GM11168 (cell line): ENCODE results near the gene COL20A1.

Source experiments
- in situ Hi-C: fragments of 300-500 bp; cut with MboI; formaldehyde crosslinking; loops from one replicate; pipeline ENCODE4 v1.12.0; 2022; ENCODE audit warnings: low sequenced_read_pairs; ENCODE audit not compliant: unreplicated experiment

Gene COL20A1

GRCh38 chr20:63381781-63382431 is 88.9 kb downstream of the COL20A1 start:
- in situ Hi-C loops: no loop called here

GRCh38 chr20:63382551-63383300 is 89.7 kb downstream of the COL20A1 start:
- in situ Hi-C loops: no loop called here

GRCh38 chr20:63383556-63383955 is 90.6 kb downstream of the COL20A1 start:
- in situ Hi-C loops: no loop called here

GRCh38 chr20:63384336-63384735 is 91.3 kb downstream of the COL20A1 start:
- in situ Hi-C loops: no loop called here
